ENCODE measurements around the gene OOEP. TPM values are rescaled to one million over a fixed set of nuclear protein-coding genes. Genes with fewer than 3 reads are reported as not detected.

Gene OOEP
- total RNA-seq, 1 experiment from 2014 or later, result 1.1 TPM

DNA sequence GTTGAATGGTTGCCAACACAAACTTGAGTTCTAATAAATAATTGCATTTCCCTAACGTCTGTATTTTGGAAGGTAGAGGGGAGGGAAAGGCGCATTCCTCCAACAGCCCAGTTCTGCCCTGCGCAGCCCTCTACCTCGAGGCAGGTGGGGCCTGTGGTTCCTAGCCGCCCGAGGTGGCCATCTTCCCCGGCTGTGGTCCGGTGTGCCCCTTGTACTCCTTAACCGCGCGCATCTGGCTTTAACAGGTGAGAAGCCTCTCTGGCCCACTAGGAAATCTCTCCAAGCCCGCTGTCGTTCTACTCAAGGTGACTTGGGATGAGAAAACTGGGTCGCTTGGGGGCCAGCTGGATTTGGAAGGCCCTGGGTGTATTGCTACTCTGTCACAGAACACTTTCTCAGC, 5.6 kb downstream of the OOEP start:
- ATAC-seq, result no peak; the same call in 1 of the 2 replicates
- Mint-ChIP-seq H3K27me3 (ENCODE audit: low read depth) (peaks cover 5% of the 10 kb centered on the region; the same call in 1 of the 2 replicates), H3K9me3 (no peaks in the 10 kb centered on the region), H3K4me3 (no peak overlapping the region), H3K36me3 (no peaks in the 10 kb centered on the region), H3K4me1 (peaks cover 12% of the 10 kb centered on the region), H3K27ac (no peak overlapping the region)
- TF ChIP-seq, protein P1, sequence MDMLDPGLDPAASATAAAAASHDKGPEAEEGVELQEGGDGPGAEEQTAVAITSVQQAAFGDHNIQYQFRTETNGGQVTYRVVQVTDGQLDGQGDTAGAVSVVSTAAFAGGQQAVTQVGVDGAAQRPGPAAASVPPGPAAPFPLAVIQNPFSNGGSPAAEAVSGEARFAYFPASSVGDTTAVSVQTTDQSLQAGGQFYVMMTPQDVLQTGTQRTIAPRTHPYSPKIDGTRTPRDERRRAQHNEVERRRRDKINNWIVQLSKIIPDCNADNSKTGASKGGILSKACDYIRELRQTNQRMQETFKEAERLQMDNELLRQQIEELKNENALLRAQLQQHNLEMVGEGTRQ (CRISPR knock-in tag; IDR thresholded peaks at IDR 0.05), result no peak
- TF ChIP-seq, protein P2, sequence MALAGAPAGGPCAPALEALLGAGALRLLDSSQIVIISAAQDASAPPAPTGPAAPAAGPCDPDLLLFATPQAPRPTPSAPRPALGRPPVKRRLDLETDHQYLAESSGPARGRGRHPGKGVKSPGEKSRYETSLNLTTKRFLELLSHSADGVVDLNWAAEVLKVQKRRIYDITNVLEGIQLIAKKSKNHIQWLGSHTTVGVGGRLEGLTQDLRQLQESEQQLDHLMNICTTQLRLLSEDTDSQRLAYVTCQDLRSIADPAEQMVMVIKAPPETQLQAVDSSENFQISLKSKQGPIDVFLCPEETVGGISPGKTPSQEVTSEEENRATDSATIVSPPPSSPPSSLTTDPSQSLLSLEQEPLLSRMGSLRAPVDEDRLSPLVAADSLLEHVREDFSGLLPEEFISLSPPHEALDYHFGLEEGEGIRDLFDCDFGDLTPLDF (CRISPR knock-in tag; IDR thresholded peaks at IDR 0.05), result no peak
- TF ChIP-seq, protein P3, sequence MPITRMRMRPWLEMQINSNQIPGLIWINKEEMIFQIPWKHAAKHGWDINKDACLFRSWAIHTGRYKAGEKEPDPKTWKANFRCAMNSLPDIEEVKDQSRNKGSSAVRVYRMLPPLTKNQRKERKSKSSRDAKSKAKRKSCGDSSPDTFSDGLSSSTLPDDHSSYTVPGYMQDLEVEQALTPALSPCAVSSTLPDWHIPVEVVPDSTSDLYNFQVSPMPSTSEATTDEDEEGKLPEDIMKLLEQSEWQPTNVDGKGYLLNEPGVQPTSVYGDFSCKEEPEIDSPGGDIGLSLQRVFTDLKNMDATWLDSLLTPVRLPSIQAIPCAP (CRISPR knock-in tag; IDR thresholded peaks at IDR 0.05), result no peak
- TF ChIP-seq SP1 (CRISPR knock-in tag; conservative IDR thresholded peaks at IDR 0.05) (no peak), FOXJ3 (CRISPR knock-in tag; IDR thresholded peaks at IDR 0.05; ENCODE audit: borderline replicate concordance) (no peak), EMX1 (CRISPR knock-in tag; IDR thresholded peaks at IDR 0.05) (no peak), NFATC4 (CRISPR knock-in tag; IDR thresholded peaks at IDR 0.05) (no peak), CREM (CRISPR knock-in tag; IDR thresholded peaks at IDR 0.05) (no peak), SMAD4 (CRISPR knock-in tag; IDR thresholded peaks at IDR 0.05) (no peak), PRRX2 (CRISPR knock-in tag; IDR thresholded peaks at IDR 0.05) (no peak), SMAD3 (CRISPR knock-in tag; IDR thresholded peaks at IDR 0.05; ENCODE audit: borderline replicate concordance) (no peak)
- TF ChIP-seq, protein P4, sequence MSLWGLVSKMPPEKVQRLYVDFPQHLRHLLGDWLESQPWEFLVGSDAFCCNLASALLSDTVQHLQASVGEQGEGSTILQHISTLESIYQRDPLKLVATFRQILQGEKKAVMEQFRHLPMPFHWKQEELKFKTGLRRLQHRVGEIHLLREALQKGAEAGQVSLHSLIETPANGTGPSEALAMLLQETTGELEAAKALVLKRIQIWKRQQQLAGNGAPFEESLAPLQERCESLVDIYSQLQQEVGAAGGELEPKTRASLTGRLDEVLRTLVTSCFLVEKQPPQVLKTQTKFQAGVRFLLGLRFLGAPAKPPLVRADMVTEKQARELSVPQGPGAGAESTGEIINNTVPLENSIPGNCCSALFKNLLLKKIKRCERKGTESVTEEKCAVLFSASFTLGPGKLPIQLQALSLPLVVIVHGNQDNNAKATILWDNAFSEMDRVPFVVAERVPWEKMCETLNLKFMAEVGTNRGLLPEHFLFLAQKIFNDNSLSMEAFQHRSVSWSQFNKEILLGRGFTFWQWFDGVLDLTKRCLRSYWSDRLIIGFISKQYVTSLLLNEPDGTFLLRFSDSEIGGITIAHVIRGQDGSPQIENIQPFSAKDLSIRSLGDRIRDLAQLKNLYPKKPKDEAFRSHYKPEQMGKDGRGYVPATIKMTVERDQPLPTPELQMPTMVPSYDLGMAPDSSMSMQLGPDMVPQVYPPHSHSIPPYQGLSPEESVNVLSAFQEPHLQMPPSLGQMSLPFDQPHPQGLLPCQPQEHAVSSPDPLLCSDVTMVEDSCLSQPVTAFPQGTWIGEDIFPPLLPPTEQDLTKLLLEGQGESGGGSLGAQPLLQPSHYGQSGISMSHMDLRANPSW (CRISPR knock-in tag; conservative IDR thresholded peaks at IDR 0.05; ENCODE audit: low read depth), result no peak
- TF ChIP-seq, protein P5, sequence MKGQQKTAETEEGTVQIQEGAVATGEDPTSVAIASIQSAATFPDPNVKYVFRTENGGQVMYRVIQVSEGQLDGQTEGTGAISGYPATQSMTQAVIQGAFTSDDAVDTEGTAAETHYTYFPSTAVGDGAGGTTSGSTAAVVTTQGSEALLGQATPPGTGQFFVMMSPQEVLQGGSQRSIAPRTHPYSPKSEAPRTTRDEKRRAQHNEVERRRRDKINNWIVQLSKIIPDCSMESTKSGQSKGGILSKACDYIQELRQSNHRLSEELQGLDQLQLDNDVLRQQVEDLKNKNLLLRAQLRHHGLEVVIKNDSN (CRISPR knock-in tag; IDR thresholded peaks at IDR 0.05), result no peak
- TF ChIP-seq, protein P6, sequence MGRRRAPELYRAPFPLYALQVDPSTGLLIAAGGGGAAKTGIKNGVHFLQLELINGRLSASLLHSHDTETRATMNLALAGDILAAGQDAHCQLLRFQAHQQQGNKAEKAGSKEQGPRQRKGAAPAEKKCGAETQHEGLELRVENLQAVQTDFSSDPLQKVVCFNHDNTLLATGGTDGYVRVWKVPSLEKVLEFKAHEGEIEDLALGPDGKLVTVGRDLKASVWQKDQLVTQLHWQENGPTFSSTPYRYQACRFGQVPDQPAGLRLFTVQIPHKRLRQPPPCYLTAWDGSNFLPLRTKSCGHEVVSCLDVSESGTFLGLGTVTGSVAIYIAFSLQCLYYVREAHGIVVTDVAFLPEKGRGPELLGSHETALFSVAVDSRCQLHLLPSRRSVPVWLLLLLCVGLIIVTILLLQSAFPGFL (CRISPR knock-in tag; IDR thresholded peaks at IDR 0.05; ENCODE audit: borderline replicate concordance), result no peak
- DNase-seq (ENCODE audit: low spot score), result no peak
- POLR2A ChIA-PET, result no interaction called here
- CTCF ChIA-PET, result interaction anchor here (1.7 to 1.9 kb wide), 2 partner anchors 15 to 78 kb away, joined by 3 to 5 read pairs; no protein-coding TSS in a partner anchor

DNA sequence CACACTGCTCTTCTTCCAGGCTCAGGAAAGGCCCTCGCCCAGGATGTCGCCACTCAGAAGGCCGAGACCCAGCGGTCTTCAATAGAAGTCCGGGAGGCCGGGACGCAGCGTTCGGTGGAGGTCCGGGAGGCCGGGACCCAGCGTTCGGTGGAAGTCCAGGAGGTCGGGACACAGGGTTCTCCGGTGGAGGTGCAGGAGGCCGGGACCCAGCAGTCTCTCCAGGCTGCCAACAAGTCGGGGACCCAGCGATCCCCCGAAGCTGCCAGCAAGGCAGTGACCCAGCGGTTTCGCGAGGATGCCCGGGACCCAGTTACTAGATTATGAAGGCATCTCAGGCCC, 6.2 kb downstream of the OOEP start:
- DNase-seq (ENCODE audit: low spot score) (no peak), ATAC-seq (no peak)
- ChIA-PET CTCF (no interaction called here), POLR2A (no interaction called here)
- no peaks in the 10 kb centered on the region for H3K9me3 Mint-ChIP-seq
- H3K4me1 Mint-ChIP-seq, result peaks cover 7% of the 10 kb centered on the region
- no peak overlapping the region for H3K4me3 Mint-ChIP-seq
- H3K27ac Mint-ChIP-seq, result no peak overlapping the region
- H3K36me3 Mint-ChIP-seq, result no peaks in the 10 kb centered on the region
- H3K27me3 Mint-ChIP-seq (ENCODE audit: low read depth), result no peaks in the 10 kb centered on the region
- TF ChIP-seq HMGA2 (CRISPR knock-in tag; IDR thresholded peaks at IDR 0.05) (no peak), ZBTB21 (CRISPR knock-in tag; IDR thresholded peaks at IDR 0.05; ENCODE audit: borderline replicate concordance) (no peak), IRF2 (CRISPR knock-in tag; IDR thresholded peaks at IDR 0.05; ENCODE audit: borderline replicate concordance, low read depth) (no peak), GTF2I (CRISPR knock-in tag; conservative IDR thresholded peaks at IDR 0.05) (no peak), NFYB (CRISPR knock-in tag; conservative IDR thresholded peaks at IDR 0.05; ENCODE audit: low read depth) (no peak), KAT7 (CRISPR knock-in tag; IDR thresholded peaks at IDR 0.05; ENCODE audit: borderline replicate concordance) (no peak)
- TF ChIP-seq, protein P1 (CRISPR knock-in tag; IDR thresholded peaks at IDR 0.05), result no peak
- TF ChIP-seq, protein P5 (CRISPR knock-in tag; IDR thresholded peaks at IDR 0.05), result no peak
- TF ChIP-seq, protein P7, sequence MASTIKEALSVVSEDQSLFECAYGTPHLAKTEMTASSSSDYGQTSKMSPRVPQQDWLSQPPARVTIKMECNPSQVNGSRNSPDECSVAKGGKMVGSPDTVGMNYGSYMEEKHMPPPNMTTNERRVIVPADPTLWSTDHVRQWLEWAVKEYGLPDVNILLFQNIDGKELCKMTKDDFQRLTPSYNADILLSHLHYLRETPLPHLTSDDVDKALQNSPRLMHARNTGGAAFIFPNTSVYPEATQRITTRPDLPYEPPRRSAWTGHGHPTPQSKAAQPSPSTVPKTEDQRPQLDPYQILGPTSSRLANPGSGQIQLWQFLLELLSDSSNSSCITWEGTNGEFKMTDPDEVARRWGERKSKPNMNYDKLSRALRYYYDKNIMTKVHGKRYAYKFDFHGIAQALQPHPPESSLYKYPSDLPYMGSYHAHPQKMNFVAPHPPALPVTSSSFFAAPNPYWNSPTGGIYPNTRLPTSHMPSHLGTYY (CRISPR knock-in tag; IDR thresholded peaks at IDR 0.05), result no peak
- TF ChIP-seq, protein P8, sequence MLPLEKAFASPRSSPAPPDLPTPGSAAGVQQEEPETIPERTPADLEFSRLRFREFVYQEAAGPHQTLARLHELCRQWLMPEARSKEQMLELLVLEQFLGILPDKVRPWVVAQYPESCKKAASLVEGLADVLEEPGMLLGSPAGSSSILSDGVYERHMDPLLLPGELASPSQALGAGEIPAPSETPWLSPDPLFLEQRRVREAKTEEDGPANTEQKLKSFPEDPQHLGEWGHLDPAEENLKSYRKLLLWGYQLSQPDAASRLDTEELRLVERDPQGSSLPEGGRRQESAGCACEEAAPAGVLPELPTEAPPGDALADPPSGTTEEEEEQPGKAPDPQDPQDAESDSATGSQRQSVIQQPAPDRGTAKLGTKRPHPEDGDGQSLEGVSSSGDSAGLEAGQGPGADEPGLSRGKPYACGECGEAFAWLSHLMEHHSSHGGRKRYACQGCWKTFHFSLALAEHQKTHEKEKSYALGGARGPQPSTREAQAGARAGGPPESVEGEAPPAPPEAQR (CRISPR knock-in tag; IDR thresholded peaks at IDR 0.05), result no peak
- TF ChIP-seq, protein P9, sequence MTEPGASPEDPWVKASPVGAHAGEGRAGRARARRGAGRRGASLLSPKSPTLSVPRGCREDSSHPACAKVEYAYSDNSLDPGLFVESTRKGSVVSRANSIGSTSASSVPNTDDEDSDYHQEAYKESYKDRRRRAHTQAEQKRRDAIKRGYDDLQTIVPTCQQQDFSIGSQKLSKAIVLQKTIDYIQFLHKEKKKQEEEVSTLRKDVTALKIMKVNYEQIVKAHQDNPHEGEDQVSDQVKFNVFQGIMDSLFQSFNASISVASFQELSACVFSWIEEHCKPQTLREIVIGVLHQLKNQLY (CRISPR knock-in tag; IDR thresholded peaks at IDR 0.05), result no peak

Data from WTC11 (cell line).